CD14-positive monocyte (primary cell): ENCODE results near the gene GNL3. TPM values are rescaled to one million over a fixed set of nuclear protein-coding genes. Genes with fewer than 3 reads are reported as not detected.

Experiments
- DNase-seq, 3 donors: peaks; one replicate each; pipeline ENCODE4 v3.0.0-alpha.2; 2011 to 2022
- H2AFZ ChIP-seq: 2 replicates; pipeline ENCODE4 v1.6.0; 2012; ENCODE audit warnings: mild to moderate bottlenecking, low read depth, low read length, inconsistent platforms; ENCODE audit not compliant: insufficient read depth, poor library complexity, severe bottlenecking
- H3K27ac ChIP-seq, 2 donors: 1 replicate in 1 of 2; 2 replicates in 1 of 2; pipeline ENCODE4 v1.5.1; 2012 to 2013; ENCODE audit warnings: low read length in 2 of 2, control low read depth in 1 of 2, inconsistent platforms in 1 of 2, low read depth in 1 of 2, mild to moderate bottlenecking in 1 of 2
- H3K27me3 ChIP-seq, 2 donors: one replicate each; pipeline versions ENCODE4 v1.6.0 to v1.6.1; 2011 to 2013; ENCODE audit warnings: low read length in 2 of 2; ENCODE audit not compliant: control insufficient read depth in 2 of 2, insufficient read depth in 2 of 2
- H3K36me3 ChIP-seq, 2 donors: replicated peaks in 1 of 2; 1 replicate in 1 of 2; 2 replicates in 1 of 2; pipeline versions ENCODE4 v1.5.1 to v1.6.1; 2012 to 2013; ENCODE audit warnings: low read length in 2 of 2, control low read depth in 1 of 2, inconsistent platforms in 1 of 2, mild to moderate bottlenecking in 1 of 2; ENCODE audit not compliant: insufficient read depth in 2 of 2, control insufficient read depth in 1 of 2
- H3K4me1 ChIP-seq, 2 donors: 1 replicate in 1 of 2; 2 replicates in 1 of 2; pipeline versions ENCODE4 v1.5.1 to v1.6.1; 2012 to 2013; ENCODE audit warnings: low read length in 2 of 2, control low read depth in 1 of 2, inconsistent platforms in 1 of 2, mild to moderate bottlenecking in 1 of 2, moderate library complexity in 1 of 2; ENCODE audit not compliant: insufficient read depth in 2 of 2, control insufficient read depth in 1 of 2
- H3K4me2 ChIP-seq: replicated peaks from 2 replicates; pipeline ENCODE3; 2012; ENCODE audit warnings: low read length, moderate library complexity, mild to moderate bottlenecking; ENCODE audit not compliant: poor library complexity, severe bottlenecking; ENCODE audit errors: extremely low read depth
- H3K4me3 ChIP-seq, 3 experiments: fragments of 200-600 bp in 1 of 3; sonication (generic) in 1 of 3; replicated peaks in 1 of 3; 1 replicate in 2 of 3; 2 replicates in 1 of 3; pipeline ENCODE4 v1.5.1; 2011 to 2013; ENCODE audit warnings: low read length in 3 of 3, mild to moderate bottlenecking in 3 of 3, control low read depth in 2 of 3, low read depth in 2 of 3, inconsistent platforms in 1 of 3, moderate library complexity in 1 of 3
- H3K79me2 ChIP-seq: 2 replicates; pipeline ENCODE4 v1.6.0; 2012; ENCODE audit warnings: mild to moderate bottlenecking, control low read depth, inconsistent platforms, low read length, moderate library complexity; ENCODE audit not compliant: insufficient read depth
- H3K9ac ChIP-seq: 2 replicates; pipeline ENCODE4 v1.6.0; 2017; ENCODE audit warnings: low read length, mild to moderate bottlenecking; ENCODE audit not compliant: insufficient read depth, poor library complexity, severe bottlenecking
- H3K9me3 ChIP-seq, 2 donors: replicated peaks in 1 of 2; 1 replicate in 1 of 2; 2 replicates in 1 of 2; pipeline versions ENCODE4 v1.5.1 to v1.6.1; 2012 to 2013; ENCODE audit warnings: low read length in 2 of 2, control low read depth in 1 of 2; ENCODE audit not compliant: control insufficient read depth in 1 of 2, insufficient read depth in 1 of 2
- H4K20me1 ChIP-seq: 2 replicates; pipeline ENCODE4 v1.6.0; 2012; ENCODE audit warnings: mild to moderate bottlenecking, low read length, control low read depth, moderate library complexity; ENCODE audit not compliant: insufficient read depth
- H3K27ac Mint-ChIP-seq, 7 donors: one replicate each; pipeline ENCODE4 v1.8.0; 2020; ENCODE audit warnings: mild to moderate bottlenecking in 7 of 7, mixed read lengths in 7 of 7, moderate library complexity in 6 of 7, inconsistent platforms in 2 of 7
- H3K27me3 Mint-ChIP-seq, 3 donors: one replicate each; pipeline ENCODE4 v1.8.0; 2021 to 2022; ENCODE audit warnings: low read depth in 3 of 3, mild to moderate bottlenecking in 3 of 3, mixed read lengths in 3 of 3, moderate library complexity in 3 of 3, inconsistent platforms in 1 of 3
- H3K36me3 Mint-ChIP-seq, 2 donors: one replicate each; pipeline ENCODE4 v1.8.0; 2020; ENCODE audit warnings: mixed read lengths in 2 of 2, inconsistent platforms in 1 of 2, mild to moderate bottlenecking in 1 of 2
- H3K4me1 Mint-ChIP-seq: one replicate; pipeline ENCODE4 v1.8.0; 2020; ENCODE audit warnings: mild to moderate bottlenecking, mixed read lengths
- H3K4me3 Mint-ChIP-seq, 2 donors: one replicate each; pipeline ENCODE4 v1.8.0; 2020; ENCODE audit warnings: mild to moderate bottlenecking in 2 of 2, mixed read lengths in 2 of 2, moderate library complexity in 1 of 2
- H3K9me3 Mint-ChIP-seq, 7 donors: one replicate each; pipeline ENCODE4 v1.8.0; 2020 to 2022; ENCODE audit warnings: mixed read lengths in 7 of 7, mild to moderate bottlenecking in 6 of 7, moderate library complexity in 6 of 7, inconsistent platforms in 2 of 7
- whole genome bisulfite sequencing: methylation state at CpG from one replicate; pipeline ENCODE4 v1.1.5; 2013; ENCODE audit warnings: missing lambda C conversion rate; ENCODE audit not compliant: insufficient coverage; 5-methylcytosine and 5-hydroxymethylcytosine counted together
- intact Hi-C, 2 donors: fragments of 100-400 bp; cut with micrococcal nuclease; formaldehyde crosslinking; loops; one replicate each; pipeline versions ENCODE4 v1.15.0 to v1.15.1; 2023
- polyA plus RNA-seq, 3 donors: library from polyadenylated mRNA; depleted of rRNA in 1 of 3; unstranded in 2 of 3; stranded (reverse) in 1 of 3; fragments of 300-500 nt in 2 of 3; fragments of >200 nt in 1 of 3; fragmentation: Illumina TruSeq in 2 of 3; gene quantifications; 1 replicate in 2 of 3; 2 replicates in 1 of 3; pipeline ENCODE4 v1.2.3, GENCODE V29; 2012 to 2021
- TF ChIP-seq, protein P1 (sequence below): fragments of 200-600 bp; IDR thresholded peaks from one replicate; pipeline ENCODE4 v1.8.0; 2022; ENCODE audit warnings: antibody characterized with exemption, mild to moderate bottlenecking

The GNL3 gene
- polyA plus RNA-seq, 3 donors: 13.4 to 18.7 (median 16.7) TPM

DNA sequence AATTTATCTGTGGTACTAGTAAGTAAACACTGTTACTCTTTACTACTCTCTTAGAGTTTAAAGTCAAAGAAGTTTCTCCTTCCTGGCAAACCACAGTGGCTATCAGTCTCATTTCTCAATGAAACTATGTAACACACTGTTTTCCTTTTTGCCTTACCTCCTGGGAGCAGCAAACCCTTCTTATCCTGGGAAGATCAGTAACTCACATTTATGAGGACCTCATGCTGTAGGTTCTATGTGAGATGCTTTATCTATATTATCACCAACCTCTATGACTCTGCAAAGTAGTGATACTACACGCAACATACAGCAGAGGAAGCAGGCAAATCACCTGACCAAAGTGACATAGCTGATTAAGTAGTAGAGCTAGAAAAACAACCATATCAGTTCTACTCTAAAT is 35.4 kb upstream of the GNL3 start:
- Histone ChIP-seq H3K27ac (peak overlapping the region in 1 of 2 donors; percentile 31), H2AFZ (no peak overlapping the region), H3K27me3 (no peaks in the 10 kb centered on the region), H3K79me2 (no peaks in the 10 kb centered on the region), H3K9me3 (no peaks in the 10 kb centered on the region), H4K20me1 (no peaks in the 10 kb centered on the region), H3K4me3 (no peak overlapping the region), H3K9ac (no peak overlapping the region), H3K4me2 (no peak overlapping the region), H3K4me1 (no peaks in the 10 kb centered on the region), H3K36me3 (peaks cover 83 to 99% of the 10 kb centered on the region in 2 donors)
- H3K36me3 Mint-ChIP-seq: peaks cover 71 to 91% of the 10 kb centered on the region in 2 donors
- H3K27ac Mint-ChIP-seq: peak overlapping the region in 1 of 7 donors; percentile 3
- DNase-seq: no peak
- no peaks in the 10 kb centered on the region for H3K4me1 Mint-ChIP-seq
- no peaks in the 10 kb centered on the region for H3K9me3 Mint-ChIP-seq
- no peaks in the 10 kb centered on the region for H3K27me3 Mint-ChIP-seq
- no CpG with 5 or more reads among the region's 1 CpG for WGBS
- intact Hi-C loops: no loop called here
- TF ChIP-seq, protein P1, sequence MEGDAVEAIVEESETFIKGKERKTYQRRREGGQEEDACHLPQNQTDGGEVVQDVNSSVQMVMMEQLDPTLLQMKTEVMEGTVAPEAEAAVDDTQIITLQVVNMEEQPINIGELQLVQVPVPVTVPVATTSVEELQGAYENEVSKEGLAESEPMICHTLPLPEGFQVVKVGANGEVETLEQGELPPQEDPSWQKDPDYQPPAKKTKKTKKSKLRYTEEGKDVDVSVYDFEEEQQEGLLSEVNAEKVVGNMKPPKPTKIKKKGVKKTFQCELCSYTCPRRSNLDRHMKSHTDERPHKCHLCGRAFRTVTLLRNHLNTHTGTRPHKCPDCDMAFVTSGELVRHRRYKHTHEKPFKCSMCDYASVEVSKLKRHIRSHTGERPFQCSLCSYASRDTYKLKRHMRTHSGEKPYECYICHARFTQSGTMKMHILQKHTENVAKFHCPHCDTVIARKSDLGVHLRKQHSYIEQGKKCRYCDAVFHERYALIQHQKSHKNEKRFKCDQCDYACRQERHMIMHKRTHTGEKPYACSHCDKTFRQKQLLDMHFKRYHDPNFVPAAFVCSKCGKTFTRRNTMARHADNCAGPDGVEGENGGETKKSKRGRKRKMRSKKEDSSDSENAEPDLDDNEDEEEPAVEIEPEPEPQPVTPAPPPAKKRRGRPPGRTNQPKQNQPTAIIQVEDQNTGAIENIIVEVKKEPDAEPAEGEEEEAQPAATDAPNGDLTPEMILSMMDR: no peak
- no peak overlapping the region for H3K4me3 Mint-ChIP-seq

DNA sequence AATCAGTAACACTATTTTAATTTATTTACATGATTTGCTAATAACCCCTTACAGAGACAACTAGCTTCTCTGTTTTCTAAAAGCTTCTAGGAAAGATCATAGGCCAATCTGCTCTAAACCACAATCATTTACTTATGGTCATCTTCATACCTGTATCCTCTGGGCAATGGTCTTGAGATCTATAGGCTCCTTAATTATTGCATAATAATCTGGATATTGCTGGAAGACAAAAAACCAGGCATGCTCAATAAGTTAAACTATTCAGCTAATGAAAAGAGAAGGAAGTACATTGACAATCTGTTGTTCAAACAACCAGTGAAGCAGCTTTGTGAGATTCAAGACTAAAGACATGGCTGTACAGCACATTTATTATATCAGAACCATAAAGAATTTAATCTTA is 34.2 kb upstream of the GNL3 start:
- TF ChIP-seq, protein P1: no peak
- peaks cover 85 to 99% of the 10 kb centered on the region in 2 donors for H3K36me3 ChIP-seq

More for the DNA sequence above, 34.2 kb upstream of the GNL3 start:
- H3K4me1 Mint-ChIP-seq: no peaks in the 10 kb centered on the region
- H3K4me2 ChIP-seq: no peak overlapping the region
- H4K20me1 ChIP-seq: no peaks in the 10 kb centered on the region
- no peaks in the 10 kb centered on the region for H3K27me3 Mint-ChIP-seq
- no peak overlapping the region for H3K27ac Mint-ChIP-seq
- no peak overlapping the region for H3K4me3 ChIP-seq
- H3K9me3 Mint-ChIP-seq: no peaks in the 10 kb centered on the region
- H3K36me3 Mint-ChIP-seq: peaks cover 74 to 95% of the 10 kb centered on the region in 2 donors
- H3K9me3 ChIP-seq: no peaks in the 10 kb centered on the region
- no peak overlapping the region for H2AFZ ChIP-seq
- intact Hi-C loops: no loop called here
- H3K4me1 ChIP-seq: no peaks in the 10 kb centered on the region
- no peaks in the 10 kb centered on the region for H3K79me2 ChIP-seq
- H3K27me3 ChIP-seq: no peaks in the 10 kb centered on the region
- no peak for DNase-seq
- no peak overlapping the region for H3K27ac ChIP-seq
- H3K9ac ChIP-seq: no peak overlapping the region
- no peak overlapping the region for H3K4me3 Mint-ChIP-seq
